Mucosa of gallbladder (tissue), 1 donor: ENCODE measurements around the gene NUP62. TPM values are rescaled to one million over a fixed set of nuclear protein-coding genes. Genes with fewer than 3 reads are reported as not detected.
"Not testable (repeated sequence)": the region's sequence is repeated elsewhere in the genome, so short reads cannot be mapped to it uniquely, and the experiment has no call there.

Experiments used
- DNase-seq: peaks from one replicate; pipeline ENCODE4 v3.0.0-alpha.2; 2020; ENCODE audit warnings: low spot score
- total RNA-seq: library from RNA; stranded (reverse); gene quantifications from one replicate; pipeline ENCODE4 v1.2.1, GENCODE V29; 2021
- donor health status: DM: no; HTN: no; CAD: no.

Gene NUP62
- total RNA-seq, 1 donor from 2014 or later, result 45.9 TPM

DNA sequence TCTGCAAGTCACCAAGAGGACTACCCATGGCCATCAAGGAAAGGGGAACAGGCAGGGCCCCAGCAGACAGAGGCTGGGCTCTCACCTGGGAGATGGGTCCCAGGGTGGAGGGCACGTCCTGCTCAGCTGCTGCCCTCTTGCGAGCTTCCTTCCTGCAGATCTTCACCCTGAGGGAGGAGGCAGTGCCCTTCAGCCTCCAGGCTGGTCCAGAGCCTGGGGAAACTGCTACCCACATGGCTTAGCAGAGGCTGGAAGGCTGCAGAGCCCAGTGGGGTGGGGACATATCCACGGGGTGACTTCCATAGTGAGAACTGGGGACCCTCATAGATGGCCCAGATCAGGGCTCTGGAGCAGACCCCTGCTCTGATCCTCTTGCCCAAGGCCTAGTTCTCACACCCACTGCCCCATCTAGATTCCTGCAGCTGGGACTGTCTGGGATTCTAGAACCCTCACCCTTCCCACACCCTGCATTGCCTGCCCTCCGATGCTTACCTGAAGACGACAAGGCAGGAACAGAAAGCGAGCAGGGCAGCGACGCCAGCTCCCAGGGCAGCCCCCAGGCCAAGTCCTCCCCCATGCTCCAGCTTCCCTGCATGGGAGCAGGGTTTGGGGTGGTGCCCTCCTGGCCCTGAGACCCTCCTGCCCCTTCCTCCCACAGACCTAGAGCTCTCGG, 22.6 kb upstream of the NUP62 start:
- no peak for DNase-seq

DNA sequence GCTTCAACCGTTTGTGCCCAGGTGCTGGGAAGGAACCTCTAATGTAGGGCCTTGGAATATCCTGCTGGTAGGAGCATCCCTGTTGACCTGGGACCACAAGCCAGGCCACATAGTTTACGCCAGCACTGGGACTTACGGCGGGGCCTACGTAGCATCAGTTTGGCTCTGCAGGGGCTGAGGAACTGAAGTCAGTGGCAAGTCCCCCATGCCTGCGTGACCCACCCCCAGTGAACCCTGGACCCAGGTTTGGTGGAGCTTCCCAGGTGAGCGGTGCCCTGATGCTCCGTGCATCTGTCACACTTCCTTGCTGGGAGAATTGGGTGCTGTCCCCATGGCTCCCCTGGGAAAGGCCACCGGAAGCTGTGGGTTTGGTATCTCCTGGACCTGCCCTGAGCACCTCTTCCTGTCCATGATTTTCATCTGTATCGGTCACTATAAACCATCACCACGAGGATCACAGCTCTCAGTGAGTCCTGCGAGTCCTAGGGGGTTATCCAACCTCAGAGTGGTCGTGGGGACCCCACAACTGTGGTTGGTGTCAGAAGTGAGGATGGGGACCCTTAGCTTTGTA, 21.7 kb upstream of the NUP62 start:
- DNase-seq, result no peak

DNA sequence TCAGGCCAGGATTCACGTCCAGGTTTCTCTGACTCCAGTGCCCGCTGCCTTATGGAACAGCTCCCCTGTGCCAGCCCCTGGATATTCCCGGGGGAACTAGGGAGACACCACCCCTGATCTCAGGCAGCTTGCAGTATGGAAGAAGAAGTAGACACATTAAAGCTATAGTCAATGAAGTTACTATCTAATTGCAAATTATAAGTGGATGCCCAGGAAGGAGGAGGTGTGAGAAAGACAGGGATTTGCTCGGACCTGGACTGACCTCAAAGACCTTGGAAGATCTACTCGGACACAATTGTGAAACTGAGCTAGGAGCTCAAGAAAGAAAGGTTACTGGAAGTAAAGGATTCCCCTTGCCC, 21.3 kb upstream of the NUP62 start:
- DNase-seq, result no peak

DNA sequence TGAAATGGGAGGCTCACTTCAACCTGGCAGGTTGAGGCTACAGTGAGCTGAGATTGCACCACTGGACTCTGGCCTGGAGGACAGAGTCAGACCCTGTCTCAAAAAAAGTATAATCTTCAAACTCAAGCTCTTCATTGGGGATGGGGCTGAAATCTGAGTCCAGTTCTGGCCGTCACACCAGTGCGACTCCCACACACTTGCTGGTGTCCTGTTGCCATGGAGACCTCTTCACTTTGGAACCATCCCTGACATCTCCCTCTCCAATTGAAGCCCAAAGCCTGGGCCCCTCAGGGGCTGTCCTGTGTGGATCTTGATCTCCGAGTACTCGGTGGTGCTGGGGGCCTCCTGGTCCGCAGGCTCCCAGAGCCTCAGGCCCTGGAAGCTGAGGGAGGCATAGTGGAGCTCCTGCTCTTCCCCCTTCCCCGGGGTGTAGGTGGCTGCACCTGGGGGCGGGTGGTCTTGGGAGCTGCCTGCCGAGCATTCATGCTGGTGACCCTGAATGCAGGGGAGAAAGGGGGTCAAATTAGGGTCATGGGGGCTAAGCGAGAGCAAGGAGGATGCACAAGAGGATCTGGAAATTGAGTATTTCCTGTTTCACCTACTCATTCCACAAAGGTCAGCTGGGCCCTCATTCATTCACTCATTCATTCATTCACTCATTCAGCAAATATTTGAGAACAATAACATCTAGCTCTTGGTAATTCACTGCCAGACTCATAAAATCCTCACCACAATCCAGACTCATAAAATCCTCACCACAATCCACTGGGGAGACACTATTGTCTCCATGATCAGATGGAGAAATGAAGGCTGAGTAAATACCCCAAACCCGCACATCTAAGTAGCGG, 20.7 kb upstream of the NUP62 start:
- no peak for DNase-seq

DNA sequence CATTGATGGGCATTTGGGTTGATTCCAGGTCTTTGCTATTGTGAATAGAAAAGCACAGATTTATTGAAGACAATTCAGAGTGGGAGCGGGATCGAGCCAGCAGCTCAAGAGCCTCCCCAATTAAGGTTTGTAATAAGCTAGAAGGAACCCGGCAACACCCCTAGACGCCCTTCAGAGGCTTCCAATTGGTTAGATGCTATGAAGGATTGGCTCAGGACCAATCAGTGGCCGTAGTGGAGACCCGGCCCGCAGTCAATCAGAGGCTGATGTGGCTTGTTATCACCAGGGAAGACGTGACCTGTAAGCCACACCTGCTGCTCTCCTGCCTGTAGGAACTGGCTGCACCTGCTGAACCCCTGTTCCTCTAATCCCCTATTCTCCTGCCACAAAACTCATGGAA, 17.1 kb upstream of the NUP62 start:
- DNase-seq, result no peak

DNA sequence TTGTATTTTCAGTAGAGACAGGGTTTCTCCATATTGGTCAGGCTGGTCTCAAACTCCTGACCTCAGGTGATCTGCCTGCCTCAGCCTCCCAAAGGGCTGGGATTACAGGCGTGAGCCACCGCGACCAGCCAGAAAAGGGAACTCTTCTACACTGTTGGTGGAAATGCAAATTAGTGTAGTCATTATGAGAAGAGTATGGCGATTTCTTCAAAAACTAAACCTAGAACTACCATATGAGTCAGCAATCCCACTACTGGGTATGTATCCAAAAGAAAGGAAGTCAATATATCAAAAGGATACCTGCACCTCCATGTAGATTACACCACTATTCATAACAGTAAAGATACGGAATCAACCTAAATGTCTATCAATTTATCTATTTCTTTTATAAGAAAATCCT, 15.3 kb upstream of the NUP62 start:
- DNase-seq, result not testable (repeated sequence)

DNA sequence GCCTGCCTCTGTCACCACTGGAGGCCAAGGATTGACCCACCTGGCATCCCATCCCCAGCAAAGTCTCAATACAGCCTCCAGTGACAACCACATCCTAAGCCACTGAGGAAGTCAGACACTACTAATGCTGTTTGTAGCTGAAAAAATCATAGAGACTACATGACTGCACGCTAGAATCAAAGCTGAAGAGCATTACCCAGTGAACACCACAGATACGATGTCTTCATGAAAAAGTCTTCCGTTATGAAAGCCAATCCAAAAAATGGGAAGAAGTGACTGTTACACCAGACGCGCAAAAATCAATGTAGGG, 11.1 kb upstream of the NUP62 start:
- no peak for DNase-seq

DNA sequence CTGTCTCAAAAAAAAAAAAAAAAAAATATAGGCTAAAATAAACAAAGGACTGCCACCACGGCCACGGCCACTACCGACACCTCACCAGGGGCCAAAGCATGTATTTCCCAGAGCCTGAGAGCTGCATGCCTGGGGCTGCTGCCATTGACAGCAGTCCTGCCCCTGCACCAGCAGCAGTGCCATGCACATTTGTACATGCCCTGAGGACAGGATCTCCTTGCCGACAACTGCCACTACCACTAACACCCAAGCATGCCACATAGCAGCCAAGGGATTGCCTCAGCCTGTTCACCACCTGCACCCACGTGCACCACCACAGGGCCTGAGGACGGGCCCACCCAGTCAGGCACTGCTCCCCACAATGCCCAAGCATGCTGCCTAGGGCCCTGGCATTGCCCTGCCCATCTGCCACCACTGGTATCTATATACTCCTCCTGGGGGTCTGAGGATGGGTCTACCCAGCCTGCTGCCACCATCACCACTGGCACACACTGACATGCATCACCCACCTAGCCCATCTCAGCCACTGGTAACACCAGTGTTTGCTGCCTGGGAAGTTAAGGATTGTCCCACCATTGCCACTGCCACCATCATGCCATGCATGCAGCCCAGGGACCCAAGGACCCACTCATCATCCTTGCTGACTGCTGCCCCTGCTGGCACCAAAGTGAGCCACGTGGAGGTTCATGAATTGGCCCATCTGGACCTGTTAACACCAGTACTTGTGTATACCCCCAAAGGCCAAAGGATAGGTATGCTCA, 10.6 kb upstream of the NUP62 start:
- no peak for DNase-seq

DNA sequence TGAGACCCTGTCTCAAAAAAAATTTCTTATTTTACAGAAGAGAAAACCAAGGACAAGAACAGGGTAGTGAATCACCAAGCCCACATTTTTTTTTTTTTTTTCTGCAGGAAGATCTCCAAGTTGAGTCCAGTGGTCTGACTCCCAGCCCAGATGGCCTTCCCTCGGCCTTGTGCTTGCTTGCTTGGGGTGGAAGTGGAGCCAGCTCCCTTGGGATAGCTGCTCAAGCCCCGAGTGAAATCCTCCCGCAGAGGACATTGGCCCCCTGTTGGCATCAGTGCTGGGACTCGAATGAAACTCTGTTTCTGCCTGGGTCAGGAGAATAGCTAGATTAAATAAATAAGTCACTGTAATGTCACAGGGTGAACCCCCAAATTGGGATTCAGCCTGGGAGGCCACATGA, 9.4 kb upstream of the NUP62 start:
- no peak for DNase-seq

DNA sequence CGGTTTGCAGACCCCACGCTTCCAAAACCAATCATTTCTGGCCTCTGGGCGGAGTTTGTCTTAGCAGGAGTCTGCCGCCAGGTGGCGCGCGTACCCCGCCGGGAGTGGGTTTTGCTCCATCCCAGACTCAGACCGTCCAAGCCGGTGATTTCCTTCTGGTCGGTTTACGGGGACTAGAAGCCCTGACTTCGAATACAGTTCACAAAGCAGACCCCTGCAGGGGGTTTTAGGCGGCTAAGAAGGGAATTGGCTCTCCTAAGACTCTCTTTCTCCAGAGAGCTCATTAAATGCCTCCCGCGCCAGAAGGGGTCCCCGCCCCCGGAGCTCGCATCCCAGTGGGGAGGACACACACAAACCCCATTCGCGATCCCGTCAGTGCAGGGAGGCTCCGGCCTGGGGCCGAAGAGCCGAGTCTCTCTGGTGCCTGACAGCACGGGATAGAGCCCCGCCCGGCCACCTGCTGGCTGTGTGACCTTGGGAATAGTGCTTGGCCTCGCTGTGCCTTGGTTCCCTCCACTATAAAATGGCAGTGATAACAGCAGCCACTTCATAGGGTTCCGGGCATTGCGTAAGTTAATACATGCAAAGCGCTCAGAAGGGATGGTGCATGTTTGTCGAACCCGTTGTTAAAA, 8.6 kb upstream of the NUP62 start:
- peak; percentile 75 for DNase-seq

DNA sequence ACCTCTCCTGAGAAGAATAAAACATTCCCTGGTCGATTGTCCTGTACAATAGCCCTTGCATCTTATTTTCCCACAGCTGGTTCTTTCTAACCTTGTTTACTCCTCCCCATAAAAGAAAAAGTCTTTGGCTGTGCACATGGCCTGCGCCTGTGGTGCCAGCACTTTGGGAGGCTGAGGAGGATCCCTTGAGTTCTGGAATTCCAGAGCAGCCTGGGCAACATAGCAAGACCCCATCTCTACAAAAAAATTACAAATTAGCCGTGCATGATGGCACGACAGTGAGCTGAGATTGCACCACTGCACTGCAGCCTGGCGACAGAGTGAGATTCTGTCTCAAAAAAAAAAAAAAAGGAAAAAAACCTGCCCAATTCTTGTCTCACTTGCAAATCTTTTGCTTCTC, 7.2 kb upstream of the NUP62 start:
- DNase-seq, result no peak

DNA sequence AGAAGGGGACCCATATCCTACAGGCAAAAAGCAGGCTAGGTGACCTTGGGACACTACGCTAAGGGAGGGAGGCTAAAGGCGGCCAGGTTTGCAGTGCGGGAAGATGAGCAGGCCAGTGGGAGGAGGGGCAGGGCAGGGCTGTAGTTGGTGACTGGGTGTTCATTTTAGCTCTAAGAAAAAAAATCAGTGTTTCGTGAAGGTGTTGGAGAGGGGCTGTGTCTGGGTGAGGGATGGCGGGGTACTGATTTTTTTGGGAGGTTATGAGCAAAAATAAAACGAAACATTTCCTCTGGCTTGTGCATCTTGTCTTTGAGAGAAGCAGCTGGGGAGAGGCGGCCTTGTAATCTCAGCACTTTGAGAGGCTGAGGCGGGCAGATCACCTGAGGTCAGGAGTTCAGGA, 4.3 kb upstream of the NUP62 start:
- DNase-seq, result no peak

DNA sequence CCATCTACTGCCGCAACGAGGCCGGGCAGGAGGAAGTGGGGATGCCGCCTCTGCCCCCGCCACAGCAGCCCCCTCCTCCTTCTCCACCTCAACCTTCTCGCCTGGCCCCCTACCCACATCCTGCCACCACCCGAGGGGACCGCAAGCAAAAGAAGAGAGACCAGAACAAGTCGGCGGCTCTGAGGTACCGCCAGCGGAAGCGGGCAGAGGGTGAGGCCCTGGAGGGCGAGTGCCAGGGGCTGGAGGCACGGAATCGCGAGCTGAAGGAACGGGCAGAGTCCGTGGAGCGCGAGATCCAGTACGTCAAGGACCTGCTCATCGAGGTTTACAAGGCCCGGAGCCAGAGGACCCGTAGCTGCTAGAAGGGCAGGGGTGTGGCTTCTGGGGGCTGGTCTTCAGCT, 3.4 kb upstream of the NUP62 start:
- DNase-seq, result no peak

DNA sequence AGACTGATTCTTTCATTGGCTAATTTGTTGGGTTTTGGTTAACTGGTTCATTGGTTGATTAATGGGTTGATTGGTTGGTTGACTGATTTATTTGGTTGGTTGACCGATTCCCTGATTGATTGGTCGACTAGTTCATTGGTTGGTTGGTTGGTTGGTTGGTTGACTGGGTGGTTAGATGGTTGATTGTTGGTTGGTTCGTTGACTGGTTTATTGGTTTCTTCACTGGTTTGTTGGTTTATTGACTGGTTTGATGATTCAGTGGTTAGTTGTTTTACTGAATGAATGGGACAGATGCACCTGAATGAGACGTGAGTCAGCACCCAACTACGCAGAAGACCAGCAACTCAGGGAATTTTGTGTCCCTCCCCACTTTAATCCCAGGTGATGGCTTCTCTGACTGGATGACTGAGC, 2.7 kb upstream of the NUP62 start:
- no peak for DNase-seq

DNA sequence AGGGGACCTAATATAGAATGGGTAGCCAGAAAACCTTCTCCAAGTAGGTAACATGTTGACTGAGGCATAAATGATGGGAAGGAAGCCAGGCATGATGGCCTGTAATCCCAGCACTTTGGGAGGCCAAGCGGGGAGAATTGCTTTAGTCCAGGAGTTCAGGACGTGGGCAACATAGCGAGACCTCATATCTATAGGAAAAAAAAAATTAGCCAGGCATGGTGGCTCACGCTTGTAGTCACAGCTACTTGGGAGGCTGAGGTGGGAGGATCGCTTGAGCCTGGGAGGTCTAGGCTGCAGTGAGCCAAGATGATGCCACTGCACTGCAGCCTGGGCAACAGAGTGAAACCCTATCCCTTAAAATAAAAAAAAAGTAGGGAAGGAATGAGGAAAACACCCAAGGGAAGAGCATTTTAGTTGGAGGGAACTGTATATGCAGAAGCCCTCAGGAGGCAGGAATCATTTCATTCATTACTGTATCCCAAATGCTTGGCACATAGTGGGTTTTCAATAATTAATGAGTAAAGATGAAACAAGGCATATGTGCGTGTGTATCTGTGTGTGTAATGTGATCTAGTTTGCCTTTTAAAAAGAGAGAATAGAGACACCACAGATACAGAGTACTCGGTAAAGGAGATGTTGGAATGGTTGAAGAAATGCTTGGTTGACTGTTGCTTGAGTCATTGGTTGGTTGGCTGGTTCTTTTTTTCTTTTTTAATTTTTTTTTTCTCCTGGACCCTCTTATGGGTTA, 2.2 kb upstream of the NUP62 start:
- DNase-seq, result no peak

DNA sequence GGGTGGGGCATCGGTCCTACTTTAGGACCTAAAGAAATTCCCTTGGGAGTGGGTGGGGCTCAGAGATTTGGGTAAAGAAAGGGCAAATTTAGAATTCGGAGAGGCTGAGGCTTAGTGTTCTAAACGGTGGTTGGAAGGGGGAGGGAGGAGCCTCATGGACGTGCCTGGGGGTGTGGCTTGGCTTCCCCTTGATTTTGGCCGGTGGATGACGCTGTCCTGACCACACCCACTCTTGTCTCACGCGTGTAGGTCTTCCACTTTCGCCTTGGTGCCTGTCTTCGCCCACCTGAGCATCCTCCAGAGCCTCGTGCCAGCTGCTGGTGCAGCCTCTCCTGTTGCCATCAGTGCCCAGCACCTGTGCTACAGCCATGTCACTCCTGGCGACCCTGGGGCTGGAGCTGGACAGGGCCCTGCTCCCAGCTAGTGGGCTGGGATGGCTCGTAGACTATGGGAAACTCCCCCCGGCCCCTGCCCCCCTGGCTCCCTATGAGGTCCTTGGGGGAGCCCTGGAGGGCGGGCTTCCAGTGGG, 1.2 kb upstream of the NUP62 start:
- DNase-seq, result no peak

DNA sequence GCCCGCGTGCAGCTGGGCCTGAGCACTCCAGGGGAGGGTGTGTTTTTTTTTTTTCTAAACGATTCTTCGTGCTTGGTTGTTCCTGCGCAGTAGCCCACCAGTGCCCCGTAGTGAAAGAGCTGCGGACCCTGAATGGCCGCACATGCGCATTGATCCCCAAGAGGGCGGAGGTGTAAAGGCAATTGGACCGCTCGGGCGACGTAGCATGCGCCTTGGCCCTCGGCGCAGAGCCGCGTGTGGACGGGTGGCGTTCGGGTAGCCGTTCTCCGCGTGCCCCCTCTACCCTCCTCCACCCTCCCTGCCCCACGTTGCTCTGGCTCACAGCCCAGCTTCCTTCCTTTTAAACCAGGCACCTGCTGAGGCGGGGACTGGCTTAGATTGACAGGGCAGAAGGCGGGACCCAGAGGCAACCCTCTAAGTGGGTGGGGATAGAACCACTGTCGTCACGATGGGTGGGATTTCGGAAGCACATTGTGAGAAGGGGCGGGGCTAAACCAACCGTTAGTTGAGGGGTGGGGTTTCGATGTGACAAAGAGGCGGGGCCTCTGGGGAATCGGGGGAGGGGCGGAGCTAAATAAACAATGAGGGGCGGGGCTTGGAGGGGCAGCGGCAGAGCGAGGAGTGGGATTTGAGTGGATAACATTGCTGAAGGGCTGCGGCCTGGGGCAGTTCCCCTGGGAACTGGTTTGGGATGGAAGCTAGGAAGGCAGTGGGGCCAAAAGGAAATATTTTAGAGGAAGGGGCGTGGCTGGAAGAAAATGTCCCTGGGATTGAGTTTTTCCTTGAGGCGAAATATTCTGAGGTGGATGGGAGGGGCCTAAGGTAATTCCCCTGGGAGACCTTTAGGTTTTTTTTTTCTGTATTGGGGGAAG, 543 bp upstream of the NUP62 start:
- DNase-seq, result peak; percentile 92

DNA sequence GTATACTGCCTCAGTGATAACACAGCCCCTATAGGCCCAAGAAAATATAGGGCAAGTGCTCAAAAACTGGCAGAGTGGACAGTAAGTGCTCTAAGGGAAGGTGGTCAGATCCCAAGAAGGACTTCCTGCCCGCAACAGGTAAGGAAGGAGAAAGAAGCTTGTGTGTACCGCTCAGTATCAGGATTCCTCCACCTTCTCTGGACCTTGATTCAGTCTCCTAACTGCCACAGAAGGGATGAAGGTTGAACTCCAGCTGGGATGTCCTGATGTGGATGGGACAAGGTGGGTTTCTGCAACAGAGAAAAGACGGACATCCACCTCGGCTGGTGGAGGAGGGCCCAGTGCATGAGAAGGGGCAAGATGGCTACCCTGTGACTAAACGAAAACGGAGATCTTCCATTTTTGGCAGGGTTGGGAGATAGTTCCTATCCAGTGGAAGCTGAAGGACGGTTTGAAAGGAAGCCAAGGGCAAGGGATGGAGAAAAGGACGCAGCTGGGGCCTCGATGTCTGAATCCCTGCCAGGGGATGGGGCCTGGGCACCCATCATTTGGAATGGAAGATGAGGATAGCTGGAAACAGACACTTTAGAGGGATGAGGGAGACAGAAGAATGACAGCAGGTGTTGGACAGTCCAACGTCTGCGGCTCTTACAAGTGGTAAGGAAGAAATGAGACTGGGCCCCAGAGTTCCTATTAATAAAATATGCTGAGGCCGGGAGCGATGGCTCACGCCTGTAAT, 1.6 kb downstream of the NUP62 start:
- DNase-seq, result no peak

DNA sequence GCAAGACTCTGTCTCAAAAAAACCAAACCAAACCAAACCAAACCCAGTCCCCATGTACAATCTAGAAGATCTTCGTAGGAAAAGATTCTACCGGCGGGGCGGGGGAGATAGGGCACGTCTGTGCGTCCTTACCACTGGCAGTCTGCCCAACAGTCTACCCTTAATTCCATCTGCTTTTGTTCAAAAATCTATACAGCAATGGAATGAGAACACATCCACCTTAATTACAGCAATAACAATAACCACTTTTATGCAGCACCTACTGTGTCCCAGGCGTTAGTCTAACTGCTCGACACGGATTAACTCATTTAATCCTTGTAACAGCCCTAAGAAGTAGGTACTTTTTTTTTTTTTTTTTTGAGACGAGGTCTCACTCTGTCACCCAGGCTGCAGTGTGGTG, 2.8 kb downstream of the NUP62 start:
- DNase-seq, result no peak
